K562 (cell line): Measurements from ENCODE around the gene AMPD3. TPM values are rescaled to one million over a fixed set of nuclear protein-coding genes. Genes with fewer than 3 reads are reported as not detected.

ENCODE experiments used
- ATAC-seq: fragments of 200-7000 bp; cut with Tn5 transposase; 3 replicates; pipeline ENCODE4 v1.9.1; 2020; ENCODE audit warnings: moderate library complexity
- BruUV-seq: library from RNA; stranded (reverse); fragments of 400-500 nt; replicated peaks from 2 replicates; lab custom pipeline; 2021; lab: Mats Ljungman, UMichigan
- CTCF ChIA-PET: fragments of 300-600 bp; formaldehyde crosslinking; extraction: SDS; loops from one replicate; lab custom pipeline; 2021; ENCODE audit warnings: low intra/inter-chr PET ratio; lab: Yijun Ruan, JAX
- POLR2A ChIA-PET: fragments of 300-600, 350-650 bp; sonication (Branson Sonifier 250); formaldehyde crosslinking; extraction: SDS; loops from one replicate; lab custom pipeline; 2021; ENCODE audit warnings: antibody characterized with exemption, inconsistent platforms; lab: Yijun Ruan, JAX
- DNase-seq, 4 experiments: peaks; one replicate each; pipeline versions ENCODE4 v3.0.0 to v3.0.0-alpha.2; 2011 to 2018; ENCODE audit warnings: low spot score in 3 of 4, mixed read lengths in 3 of 4; ENCODE audit errors: extremely low read depth in 1 of 4
- FAIRE-seq: peaks from 2 replicates; lab custom pipeline; 2011; peaks lifted over from hg19 to GRCh38; lab: Jason Lieb, UNC
- H2AFZ ChIP-seq: 2 replicates; pipeline ENCODE4 v1.6.0; 2011; ENCODE audit warnings: low read depth, low read length, control low read depth, inconsistent platforms
- H3K27ac ChIP-seq: fragments of 200-600 bp; 3 replicates; pipeline ENCODE4 v1.8.0; 2011; ENCODE audit warnings: low read depth, mild to moderate bottlenecking, control low read depth, inconsistent platforms, low read length, moderate library complexity, mixed read lengths; ENCODE audit errors: extremely low read depth
- H3K27me3 ChIP-seq, 2 experiments: fragments of 300-600 bp in 1 of 2; 2 replicates in 1 of 2; 3 replicates in 1 of 2; pipeline versions ENCODE4 v1.6.0 to v1.8.0; 2011; ENCODE audit warnings: inconsistent platforms in 2 of 2, low read length in 2 of 2, mild to moderate bottlenecking in 1 of 2, mixed read lengths in 1 of 2, moderate library complexity in 1 of 2; ENCODE audit not compliant: control insufficient read depth in 2 of 2, insufficient read depth in 2 of 2
- H3K36me3 ChIP-seq: fragments of 300-600 bp; 3 replicates; pipeline ENCODE4 v1.8.0; 2011; ENCODE audit warnings: mild to moderate bottlenecking, low read length, inconsistent platforms; ENCODE audit not compliant: control insufficient read depth, insufficient read depth
- H3K4me1 ChIP-seq, 2 experiments: fragments of 200-600 bp in 1 of 2; replicated peaks in 1 of 2; 2 replicates in 1 of 2; 3 replicates in 1 of 2; pipeline versions ENCODE4 v1.5.1 to v1.8.0; 2011; ENCODE audit warnings: inconsistent platforms in 2 of 2, low read length in 2 of 2, mild to moderate bottlenecking in 1 of 2, mixed read lengths in 1 of 2, moderate library complexity in 1 of 2; ENCODE audit not compliant: control insufficient read depth in 2 of 2, insufficient read depth in 2 of 2
- H3K4me2 ChIP-seq: 2 replicates; pipeline ENCODE4 v1.6.1; 2011; ENCODE audit warnings: low read length, control low read depth, inconsistent platforms, mixed read lengths; ENCODE audit not compliant: insufficient read depth
- H3K4me3 ChIP-seq: fragments of 200-600 bp; sonication (generic), shearing (Covaris generic); 2 replicates; pipeline ENCODE4 v1.5.1; 2016; ENCODE audit warnings: control low read depth, inconsistent platforms
- H3K79me2 ChIP-seq: fragments of 200-600 bp; 3 replicates; pipeline ENCODE4 v1.8.0; 2011; ENCODE audit warnings: low read length, inconsistent platforms; ENCODE audit not compliant: control insufficient read depth, insufficient read depth
- H3K9ac ChIP-seq, 2 experiments: 2 replicates each; pipeline versions ENCODE4 v1.6.0 to v1.6.1; 2011; ENCODE audit warnings: low read depth in 2 of 2, low read length in 2 of 2, control low read depth in 1 of 2, inconsistent platforms in 1 of 2, mild to moderate bottlenecking in 1 of 2, mixed read lengths in 1 of 2; ENCODE audit not compliant: insufficient read depth in 1 of 2
- H3K9me1 ChIP-seq: one replicate; pipeline ENCODE4 v1.6.0; 2011; ENCODE audit warnings: inconsistent platforms, mild to moderate bottlenecking, low read length, moderate library complexity; ENCODE audit not compliant: control insufficient read depth, insufficient read depth
- H3K9me3 ChIP-seq: replicated peaks from 2 replicates; pipeline ENCODE4 v1.5.1; 2011; ENCODE audit warnings: low read depth, low read length, inconsistent platforms; ENCODE audit not compliant: control insufficient read depth, insufficient read depth
- H4K20me1 ChIP-seq: replicated peaks from 2 replicates; pipeline ENCODE4 v1.6.1; 2011; ENCODE audit warnings: low read length, inconsistent platforms, mixed read lengths; ENCODE audit not compliant: control insufficient read depth, insufficient read depth
- CBFA2T3 ChIP-seq: fragments of 450-650 bp; IDR thresholded peaks from 2 replicates; pipeline ENCODE4 v1.6.1; 2017
- TCF3 ChIP-seq: sonication (generic); formaldehyde crosslinking; IDR thresholded peaks from 2 replicates; pipeline ENCODE4 v1.4.0; 2020; ENCODE audit warnings: mild to moderate bottlenecking, missing genetic modification reagents
- ZKSCAN1 ChIP-seq: fragments of 150-350 bp; IDR thresholded peaks from 2 replicates; pipeline ENCODE4 v1.6.1; 2016; ENCODE audit warnings: low read depth, low read length
- whole genome bisulfite sequencing: fragments of 100-300 bp; shearing (Covaris generic); methylation state at CpG from one replicate; pipeline ENCODE4 v1.1.6; 2016; ENCODE audit warnings: low coverage, mixed read lengths; ENCODE audit not compliant: insufficient coverage; ENCODE audit errors: missing lambda C conversion rate; 5-methylcytosine and 5-hydroxymethylcytosine counted together
- in situ Hi-C: fragments of 300-500 bp; cut with MboI; formaldehyde crosslinking; loops from 4 replicates; pipeline ENCODE4 v1.15.0; 2018; ENCODE audit warnings: inconsistent platforms, mixed read lengths
- intact Hi-C: fragments of 100-400 bp; cut with micrococcal nuclease; formaldehyde crosslinking; loops from 2 replicates; pipeline ENCODE4 v1.14.2; 2022
- polyA plus RNA-seq, 8 experiments: library from polyadenylated mRNA; depleted of rRNA in 4 of 8; stranded (reverse) in 5 of 8; unstranded in 3 of 8; fragments of >200 nt; fragmentation: Nextera tagmentation in 2 of 8; fragmentation: Illumina TruSeq in 1 of 8; extraction: Ambion mirVana in 2 of 8; extraction: Trizol in 1 of 8; gene quantifications; 2 replicates each; pipeline versions ENCODE4 v1.2.1 to v1.2.3, GENCODE V29; 2011 to 2014; ENCODE audit warnings: inconsistent platforms in 1 of 8, missing spikeins in 1 of 8
- total RNA-seq, 7 experiments: library from RNA; depleted of rRNA in 6 of 7; stranded (reverse); fragments of >200 nt in 6 of 7; fragmentation: Illumina TruSeq in 2 of 7; extraction: Trizol in 2 of 7; gene quantifications; 2 replicates each; pipeline versions ENCODE4 v1.2.1 to v1.2.3, GENCODE V29; 2011 to 2021; ENCODE audit warnings: low replicate concordance in 1 of 7
- TF ChIP-seq, protein P1 (sequence below): fragments of 250-450 bp; sonication (Bioruptor Pico); IDR thresholded peaks from 2 replicates; pipeline ENCODE4 v1.5.0; 2021
- TF ChIP-seq, protein P2 (sequence below): fragments of 450-650 bp; IDR thresholded peaks from 2 replicates; pipeline ENCODE4 v1.6.1; 2016; ENCODE audit warnings: antibody characterized with exemption

AMPD3 gene
- total and polyA plus RNA-seq, 9 of the 15 experiments (the other 6 are each of a cell fraction or from before 2014, with no cell fraction given) = 4.4 to 23.6 (median 11.2) TPM

DNA sequence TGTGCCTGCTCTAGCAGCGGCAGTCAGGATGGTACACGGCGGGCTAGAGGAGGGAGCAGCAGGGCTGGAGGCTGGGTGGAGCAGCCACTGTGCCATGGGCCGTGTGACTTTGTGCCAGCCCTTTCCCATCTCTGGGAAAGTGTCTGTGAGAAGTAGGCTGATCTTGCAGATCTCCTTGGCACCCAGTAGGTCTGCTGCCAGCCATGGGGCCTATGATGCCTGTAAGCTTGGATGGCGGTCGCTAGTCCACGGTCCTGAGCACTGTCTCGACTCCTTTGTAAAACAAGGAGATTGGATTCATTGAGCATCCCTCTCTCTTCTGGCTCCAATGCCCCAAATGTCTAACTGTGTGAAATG is 22.6 kb downstream of the AMPD3 start:
- Histone ChIP-seq H3K36me3 (peaks cover 81% of the 10 kb centered on the region; the same call in 2 of the 3 replicates), H3K9me3 (no peaks in the 10 kb centered on the region), H3K27me3 (no peaks in the 10 kb centered on the region), H3K9ac (no peak overlapping the region), H3K27ac (no peak overlapping the region), H3K4me1 (peaks cover 0 to 5% of the 10 kb centered on the region in 2 experiments; a peak in 2 of 5 replicates), H4K20me1 (peaks cover 7% of the 10 kb centered on the region; the same call in 1 of the 2 replicates), H3K4me3 (no peak overlapping the region), H3K9me1 (peaks cover 8% of the 10 kb centered on the region), H3K4me2 (no peak overlapping the region), H3K79me2 (peaks cover 4% of the 10 kb centered on the region; the same call in 2 of the 3 replicates), H2AFZ (no peak overlapping the region)
- intact Hi-C loops = no loop called here
- 93% methylated on average over 5 of the region's 8 CpGs for WGBS
- ATAC-seq (no peak), DNase-seq (no peak), FAIRE-seq (no peak)
- ChIA-PET CTCF (no interaction called here), POLR2A (interaction anchor here (0.6 kb wide), 1 partner anchor 49 kb away, joined by 3 read pairs; no protein-coding TSS in a partner anchor)
- no TSS peak for BruUV-seq
- TF ChIP-seq, protein P1, sequence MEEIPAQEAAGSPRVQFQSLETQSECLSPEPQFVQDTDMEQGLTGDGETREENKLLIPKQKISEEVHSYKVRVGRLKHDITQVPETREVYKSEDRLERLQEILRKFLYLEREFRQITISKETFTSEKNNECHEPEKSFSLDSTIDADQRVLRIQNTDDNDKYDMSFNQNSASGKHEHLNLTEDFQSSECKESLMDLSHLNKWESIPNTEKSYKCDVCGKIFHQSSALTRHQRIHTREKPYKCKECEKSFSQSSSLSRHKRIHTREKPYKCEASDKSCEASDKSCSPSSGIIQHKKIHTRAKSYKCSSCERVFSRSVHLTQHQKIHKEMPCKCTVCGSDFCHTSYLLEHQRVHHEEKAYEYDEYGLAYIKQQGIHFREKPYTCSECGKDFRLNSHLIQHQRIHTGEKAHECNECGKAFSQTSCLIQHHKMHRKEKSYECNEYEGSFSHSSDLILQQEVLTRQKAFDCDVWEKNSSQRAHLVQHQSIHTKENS (CRISPR knock-in tag) = no peak
- 0 out of 2 replicates have a peak, but pooled peaks have one; percentile 57 for TF ChIP-seq ZKSCAN1
- in situ Hi-C loops = no loop called here

DNA sequence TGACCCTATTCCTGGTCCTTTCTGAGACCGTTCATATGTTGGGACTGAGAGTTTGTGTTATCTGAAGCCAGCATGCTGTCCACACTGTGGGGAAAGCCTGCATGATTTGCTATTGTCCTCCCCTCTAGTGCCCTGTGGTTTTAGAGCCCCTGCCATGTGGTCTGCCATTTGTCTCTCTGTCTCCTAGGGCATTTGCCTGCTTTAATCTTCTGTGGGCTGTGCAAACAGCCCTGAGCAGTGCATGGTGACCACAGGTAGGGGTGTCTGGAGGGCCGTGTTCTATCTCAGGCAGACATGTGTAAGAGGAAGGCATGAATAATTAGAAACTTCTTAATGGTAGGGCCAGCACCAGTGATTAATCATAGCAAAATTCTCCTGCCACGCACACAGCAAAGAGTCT is 23.0 kb downstream of the AMPD3 start:
- no peak overlapping the region for H2AFZ ChIP-seq
- POLR2A ChIA-PET = no interaction called here
- peaks cover 0 to 5% of the 10 kb centered on the region in 2 experiments; a peak in 2 of 5 replicates for H3K4me1 ChIP-seq
- no peaks in the 10 kb centered on the region for H3K27me3 ChIP-seq
- H3K9ac ChIP-seq = 0 out of 4 replicates have a peak overlapping the region, but pooled peaks of 1 of the 2 experiments have one; percentile 7
- peaks cover 8% of the 10 kb centered on the region for H3K9me1 ChIP-seq
- no peak overlapping the region for H3K4me3 ChIP-seq
- FAIRE-seq = no peak
- intact Hi-C loops = no loop called here
- peak in 1 of 4 experiments; percentile 10 for DNase-seq
- TF ChIP-seq, protein P2, sequence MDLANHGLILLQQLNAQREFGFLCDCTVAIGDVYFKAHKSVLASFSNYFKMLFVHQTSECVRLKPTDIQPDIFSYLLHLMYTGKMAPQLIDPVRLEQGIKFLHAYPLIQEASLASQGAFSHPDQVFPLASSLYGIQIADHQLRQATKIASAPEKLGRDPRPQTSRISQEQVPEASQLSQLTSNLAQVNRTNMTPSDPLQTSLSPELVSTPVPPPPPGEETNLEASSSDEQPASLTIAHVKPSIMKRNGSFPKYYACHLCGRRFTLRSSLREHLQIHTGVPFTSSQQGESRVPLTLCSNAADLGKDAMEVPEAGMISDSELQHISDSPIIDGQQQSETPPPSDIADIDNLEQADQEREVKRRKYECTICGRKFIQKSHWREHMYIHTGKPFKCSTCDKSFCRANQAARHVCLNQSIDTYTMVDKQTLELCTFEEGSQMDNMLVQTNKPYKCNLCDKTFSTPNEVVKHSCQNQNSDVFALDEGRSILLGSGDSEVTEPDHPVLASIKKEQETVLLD = no peak
- TF ChIP-seq CBFA2T3 = peak; percentile 19
- TF ChIP-seq TCF3 = peak; percentile 26; the same call in 1 of the 2 replicates
- TF ChIP-seq, all 486 proteins: peak for 2
- Histone ChIP-seq H4K20me1 (peaks cover 7% of the 10 kb centered on the region; the same call in 1 of the 2 replicates), H3K36me3 (peaks cover 85% of the 10 kb centered on the region; the same call in 2 of the 3 replicates), H3K79me2 (peaks cover 4% of the 10 kb centered on the region; the same call in 2 of the 3 replicates), H3K27ac (no peak overlapping the region), H3K9me3 (no peaks in the 10 kb centered on the region), H3K4me2 (no peak overlapping the region)
- no peak; the same call in 2 of the 3 replicates for ATAC-seq
- in situ Hi-C loops = no loop called here
- no TSS peak for BruUV-seq
- CTCF ChIA-PET = no interaction called here
- WGBS = 58% methylated on average over 3 of the region's 3 CpGs
